ENCODE data around the gene EREG. TPM values are rescaled to one million over a fixed set of nuclear protein-coding genes. Genes with fewer than 3 reads are reported as not detected.
A peak's percentile ranks its signal among the peaks of the same experiment; 100 is the strongest.

EREG gene
- total RNA-seq, 2 donors from 2014 or later = 1.1 to 7.8 TPM

DNA sequence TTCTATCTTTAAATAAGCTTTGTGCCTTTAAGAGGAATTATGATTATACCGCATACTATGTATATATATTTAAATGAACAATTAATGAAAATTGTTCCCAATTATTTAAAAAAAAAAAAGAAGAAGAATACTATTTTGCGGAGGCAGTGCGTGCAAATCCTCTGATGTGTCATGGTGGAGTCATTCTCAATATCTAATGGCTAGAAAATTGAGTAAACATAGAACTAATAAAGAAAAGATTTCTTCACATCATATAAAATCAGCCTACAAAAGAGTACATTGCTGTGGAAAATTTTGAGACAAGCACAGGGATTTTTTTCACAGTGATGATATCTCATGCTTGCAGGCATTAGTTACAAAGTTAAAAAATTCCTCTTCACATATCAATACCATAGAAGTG is 2.6 kb upstream of the EREG start:
- Histone ChIP-seq H3K4me3 (no peak overlapping the region), H3K36me3 (no peaks in the 10 kb centered on the region), H3K4me1 (ENCODE audit: control insufficient read depth in 1 of 2, low read depth in 2 of 2) (peaks cover 9 to 10% of the 10 kb centered on the region in 2 donors), H3K27ac (no peak overlapping the region), H3K27me3 (replicated peaks; ENCODE audit: insufficient read depth) (no peaks in the 10 kb centered on the region), H3K9me3 (no peaks in the 10 kb centered on the region)
- TF ChIP-seq, protein P1, sequence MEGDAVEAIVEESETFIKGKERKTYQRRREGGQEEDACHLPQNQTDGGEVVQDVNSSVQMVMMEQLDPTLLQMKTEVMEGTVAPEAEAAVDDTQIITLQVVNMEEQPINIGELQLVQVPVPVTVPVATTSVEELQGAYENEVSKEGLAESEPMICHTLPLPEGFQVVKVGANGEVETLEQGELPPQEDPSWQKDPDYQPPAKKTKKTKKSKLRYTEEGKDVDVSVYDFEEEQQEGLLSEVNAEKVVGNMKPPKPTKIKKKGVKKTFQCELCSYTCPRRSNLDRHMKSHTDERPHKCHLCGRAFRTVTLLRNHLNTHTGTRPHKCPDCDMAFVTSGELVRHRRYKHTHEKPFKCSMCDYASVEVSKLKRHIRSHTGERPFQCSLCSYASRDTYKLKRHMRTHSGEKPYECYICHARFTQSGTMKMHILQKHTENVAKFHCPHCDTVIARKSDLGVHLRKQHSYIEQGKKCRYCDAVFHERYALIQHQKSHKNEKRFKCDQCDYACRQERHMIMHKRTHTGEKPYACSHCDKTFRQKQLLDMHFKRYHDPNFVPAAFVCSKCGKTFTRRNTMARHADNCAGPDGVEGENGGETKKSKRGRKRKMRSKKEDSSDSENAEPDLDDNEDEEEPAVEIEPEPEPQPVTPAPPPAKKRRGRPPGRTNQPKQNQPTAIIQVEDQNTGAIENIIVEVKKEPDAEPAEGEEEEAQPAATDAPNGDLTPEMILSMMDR (IDR thresholded peaks at IDR 0.05) = no peak
- ATAC-seq (ENCODE audit: insufficient number of reproducible peaks, low FRiP score, low read depth) (no peak), DNase-seq (ENCODE audit: low spot score) (no peak)

DNA sequence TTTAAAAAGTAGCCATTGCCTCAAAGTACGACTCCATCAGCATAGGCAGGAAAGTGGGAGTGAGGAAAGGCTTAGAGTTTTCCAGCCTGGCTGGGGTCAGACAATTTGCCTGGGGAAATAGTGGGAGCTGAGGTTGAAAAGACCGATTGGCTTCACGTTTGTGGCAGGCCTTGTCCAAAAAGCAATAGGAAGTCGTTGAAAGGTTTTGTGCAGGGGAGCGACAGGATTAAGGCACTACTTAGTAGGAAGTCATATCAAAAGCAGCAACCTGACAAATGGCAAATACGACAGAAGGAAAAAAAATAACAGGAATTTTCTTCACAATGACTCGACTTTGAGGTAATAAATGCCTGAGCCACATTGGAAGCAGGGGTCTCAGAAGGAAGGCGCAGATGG is 691 bp upstream of the EREG start:
- DNase-seq (ENCODE audit: low spot score) = no peak
- Histone ChIP-seq H3K9me3 (no peaks in the 10 kb centered on the region), H3K4me1 (ENCODE audit: control insufficient read depth in 1 of 2, low read depth in 2 of 2) (peaks cover 9 to 10% of the 10 kb centered on the region in 2 donors), H3K27me3 (replicated peaks; ENCODE audit: insufficient read depth) (no peaks in the 10 kb centered on the region), H3K4me3 (peak overlapping the region; percentile 79), H3K36me3 (no peaks in the 10 kb centered on the region), H3K27ac (no peak overlapping the region)
- TF ChIP-seq, protein P1 (IDR thresholded peaks at IDR 0.05) = no peak
- no peak for ATAC-seq (ENCODE audit: insufficient number of reproducible peaks, low FRiP score, low read depth)

GRCh38 chr4:74365761-74366160 is 816 bp downstream of the EREG start:
- peak overlapping the region; percentile 79 for H3K4me3 ChIP-seq
- no peak overlapping the region for H3K27ac ChIP-seq
- H3K4me1 ChIP-seq (ENCODE audit: control insufficient read depth in 1 of 2, low read depth in 2 of 2) = peaks cover 9 to 10% of the 10 kb centered on the region in 2 donors
- TF ChIP-seq, protein P1 (IDR thresholded peaks at IDR 0.05) = no peak
- ATAC-seq (ENCODE audit: insufficient number of reproducible peaks, low FRiP score, low read depth) (no peak), DNase-seq (ENCODE audit: low spot score) (no peak)
- no peaks in the 10 kb centered on the region for H3K36me3 ChIP-seq
- no peaks in the 10 kb centered on the region for H3K9me3 ChIP-seq
- H3K27me3 ChIP-seq (replicated peaks; ENCODE audit: insufficient read depth) = no peaks in the 10 kb centered on the region

- DNase-seq (ENCODE audit: low spot score) (no peak), ATAC-seq (ENCODE audit: insufficient number of reproducible peaks, low FRiP score, low read depth) (no peak)
- no peaks in the 10 kb centered on the region for H3K36me3 ChIP-seq
- H3K27me3 ChIP-seq (replicated peaks; ENCODE audit: insufficient read depth) = no peaks in the 10 kb centered on the region
- H3K9me3 ChIP-seq = no peaks in the 10 kb centered on the region
- TF ChIP-seq, protein P1 (IDR thresholded peaks at IDR 0.05) = no peak
- no peak overlapping the region for H3K4me3 ChIP-seq
- H3K27ac ChIP-seq = no peak overlapping the region
- H3K4me1 ChIP-seq (ENCODE audit: control insufficient read depth in 1 of 2, low read depth in 2 of 2) = peaks cover 9 to 14% of the 10 kb centered on the region in 2 donors
These were observed 1.5 kb downstream of the EREG start for GRCh38 chr4:74366367-74366911.

- TF ChIP-seq, protein P1 (IDR thresholded peaks at IDR 0.05) = no peak
- DNase-seq (ENCODE audit: low spot score) (no peak), ATAC-seq (ENCODE audit: insufficient number of reproducible peaks, low FRiP score, low read depth) (no peak)
- H3K36me3 ChIP-seq = no peaks in the 10 kb centered on the region
- H3K27ac ChIP-seq = no peak overlapping the region
- no peaks in the 10 kb centered on the region for H3K27me3 ChIP-seq (replicated peaks; ENCODE audit: insufficient read depth)
- peaks cover 9 to 15% of the 10 kb centered on the region in 2 donors for H3K4me1 ChIP-seq (ENCODE audit: control insufficient read depth in 1 of 2, low read depth in 2 of 2)
- no peak overlapping the region for H3K4me3 ChIP-seq
- H3K9me3 ChIP-seq = no peaks in the 10 kb centered on the region
These were observed 2.8 kb downstream of the EREG start for GRCh38 chr4:74367656-74368290.
